Measurements from ENCODE around the gene PACC1.
"Not testable (repeated sequence)": the region's sequence is repeated elsewhere in the genome, so short reads cannot be mapped to it uniquely, and the experiment has no call there.

The PACC1 gene

GRCh38 chr1:212344905-212345304, 69.8 kb downstream of the PACC1 start:
- Histone ChIP-seq H3K27me3 (ENCODE audit: control insufficient read depth in 2 of 2, insufficient read depth in 2 of 2, low read length in 2 of 2) (no peaks in the 10 kb centered on the region), H3K36me3 (ENCODE audit: control insufficient read depth in 2 of 2, insufficient read depth in 2 of 2, low read length in 2 of 2) (peaks cover 40 to 57% of the 10 kb centered on the region in 2 donors), H3K9ac (ENCODE audit: low read depth in 1 of 2, low read length in 2 of 2) (no peak overlapping the region), H3K9me3 (ENCODE audit: control insufficient read depth in 2 of 2, low read length in 2 of 2) (no peaks in the 10 kb centered on the region), H3K4me1 (ENCODE audit: control insufficient read depth in 2 of 2, insufficient read depth in 2 of 2, low read length in 2 of 2) (no peaks in the 10 kb centered on the region), H3K4me3 (ENCODE audit: low read length in 2 of 2) (no peak overlapping the region), H3K27ac (ENCODE audit: low read depth in 2 of 2, low read length in 2 of 2) (no peak overlapping the region)

DNA sequence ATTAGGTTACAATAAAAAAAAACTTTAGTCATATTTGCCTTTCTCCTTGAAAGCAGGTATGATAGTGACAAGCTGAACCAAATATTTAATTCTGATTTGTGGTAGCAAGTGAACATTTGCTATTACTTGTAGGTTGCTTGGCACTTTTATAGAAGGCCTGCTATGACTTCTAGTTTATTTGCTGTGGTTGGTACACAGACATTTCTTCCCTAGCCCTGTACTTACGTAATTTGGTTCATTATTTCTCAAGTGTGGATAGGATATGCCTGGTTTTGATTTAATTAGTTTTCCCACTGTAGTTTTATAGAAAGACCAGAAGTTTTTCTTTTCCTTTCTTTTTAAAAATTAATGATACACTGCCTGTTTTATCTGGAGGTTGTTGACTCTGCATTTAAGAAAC, 73.6 kb downstream of the PACC1 start:
- Histone ChIP-seq H3K9ac (ENCODE audit: low read depth in 1 of 2, low read length in 2 of 2) (no peak overlapping the region), H3K4me3 (ENCODE audit: low read length in 2 of 2) (no peak overlapping the region), H3K27me3 (ENCODE audit: control insufficient read depth in 2 of 2, insufficient read depth in 2 of 2, low read length in 2 of 2) (no peaks in the 10 kb centered on the region), H3K27ac (ENCODE audit: low read depth in 2 of 2, low read length in 2 of 2) (no peak overlapping the region), H3K4me1 (ENCODE audit: control insufficient read depth in 2 of 2, insufficient read depth in 2 of 2, low read length in 2 of 2) (no peaks in the 10 kb centered on the region), H3K9me3 (ENCODE audit: control insufficient read depth in 2 of 2, low read length in 2 of 2) (no peaks in the 10 kb centered on the region), H3K36me3 (ENCODE audit: control insufficient read depth in 2 of 2, insufficient read depth in 2 of 2, low read length in 2 of 2) (peaks cover 22 to 40% of the 10 kb centered on the region in 2 donors)

DNA sequence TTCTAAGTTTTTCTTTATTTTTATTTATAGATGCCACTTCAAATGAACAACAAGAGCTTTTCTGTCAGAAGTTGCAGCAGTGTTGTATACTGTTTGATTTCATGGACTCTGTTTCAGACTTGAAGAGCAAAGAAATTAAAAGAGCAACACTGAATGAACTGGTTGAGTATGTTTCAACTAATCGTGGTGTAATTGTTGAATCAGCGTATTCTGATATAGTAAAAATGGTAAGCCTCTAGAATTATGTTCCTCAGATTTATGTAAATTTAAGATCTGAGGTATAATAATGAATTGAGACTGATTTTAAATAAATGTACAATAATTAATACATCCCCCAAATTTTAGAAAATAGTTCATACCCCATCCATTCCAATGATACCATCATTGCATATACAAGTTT, 85.6 kb downstream of the PACC1 start:
- Histone ChIP-seq H3K27ac (ENCODE audit: low read depth in 2 of 2, low read length in 2 of 2) (no peak overlapping the region), H3K9me3 (ENCODE audit: control insufficient read depth in 2 of 2, low read length in 2 of 2) (no peaks in the 10 kb centered on the region), H3K36me3 (ENCODE audit: control insufficient read depth in 2 of 2, insufficient read depth in 2 of 2, low read length in 2 of 2) (peaks cover 7 to 13% of the 10 kb centered on the region in 2 donors), H3K9ac (ENCODE audit: low read depth in 1 of 2, low read length in 2 of 2) (no peak overlapping the region), H3K4me3 (ENCODE audit: low read length in 2 of 2) (no peak overlapping the region), H3K4me1 (ENCODE audit: control insufficient read depth in 2 of 2, insufficient read depth in 2 of 2, low read length in 2 of 2) (no peaks in the 10 kb centered on the region), H3K27me3 (ENCODE audit: control insufficient read depth in 2 of 2, insufficient read depth in 2 of 2, low read length in 2 of 2) (no peaks in the 10 kb centered on the region)

DNA sequence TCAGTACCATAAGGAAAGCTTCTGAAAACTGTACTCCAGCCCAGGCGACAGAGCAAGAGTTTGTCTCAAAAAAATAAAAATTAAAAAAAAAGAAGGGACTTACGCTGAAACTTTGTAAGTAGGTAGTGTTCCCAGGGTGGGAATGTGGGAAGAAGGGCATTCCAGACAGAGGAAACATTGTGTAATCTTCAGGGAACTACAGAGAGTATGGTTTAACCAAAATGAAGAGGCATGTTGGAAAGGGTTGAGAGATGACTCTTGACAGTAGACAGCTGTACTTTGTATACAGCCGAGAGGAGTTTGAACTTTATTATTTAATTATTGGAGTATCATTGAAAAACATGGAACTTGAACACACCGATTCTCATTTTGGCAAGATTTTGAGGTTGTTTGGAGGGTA, 86.4 kb downstream of the PACC1 start:
- Histone ChIP-seq H3K9me3 (ENCODE audit: control insufficient read depth in 2 of 2, low read length in 2 of 2) (no peaks in the 10 kb centered on the region), H3K36me3 (ENCODE audit: control insufficient read depth in 2 of 2, insufficient read depth in 2 of 2, low read length in 2 of 2) (peaks cover 2 to 7% of the 10 kb centered on the region in 2 donors), H3K27ac (ENCODE audit: low read depth in 2 of 2, low read length in 2 of 2) (no peak overlapping the region), H3K4me3 (ENCODE audit: low read length in 2 of 2) (no peak overlapping the region), H3K27me3 (ENCODE audit: control insufficient read depth in 2 of 2, insufficient read depth in 2 of 2, low read length in 2 of 2) (no peaks in the 10 kb centered on the region), H3K9ac (ENCODE audit: low read depth in 1 of 2, low read length in 2 of 2) (no peak overlapping the region), H3K4me1 (ENCODE audit: control insufficient read depth in 2 of 2, insufficient read depth in 2 of 2, low read length in 2 of 2) (no peaks in the 10 kb centered on the region)

DNA sequence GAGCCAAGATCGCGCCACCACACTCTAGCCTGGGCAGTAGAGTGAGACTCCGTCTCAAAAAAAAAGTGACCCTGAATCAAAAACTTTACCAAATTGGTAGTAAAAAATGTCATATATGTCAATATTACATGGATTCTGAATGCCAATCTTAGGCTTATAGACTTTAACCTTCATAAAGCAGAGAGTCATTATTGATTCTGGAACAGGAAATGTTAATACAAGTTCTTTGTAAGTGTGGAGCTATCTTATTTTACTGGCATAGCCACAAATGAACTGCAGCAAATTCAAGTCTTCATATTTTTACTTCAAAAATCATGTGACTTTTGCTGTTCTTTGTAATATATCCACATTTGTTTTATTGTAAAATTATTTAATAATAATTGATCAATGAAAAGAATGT, 88.1 kb downstream of the PACC1 start:
- no peak overlapping the region for H3K9ac ChIP-seq (ENCODE audit: low read depth in 1 of 2, low read length in 2 of 2)
- peaks cover 1 to 2% of the 10 kb centered on the region in 2 donors for H3K36me3 ChIP-seq (ENCODE audit: control insufficient read depth in 2 of 2, insufficient read depth in 2 of 2, low read length in 2 of 2)
- no peak overlapping the region for H3K4me3 ChIP-seq (ENCODE audit: low read length in 2 of 2)
- H3K27me3 ChIP-seq (ENCODE audit: control insufficient read depth in 2 of 2, insufficient read depth in 2 of 2, low read length in 2 of 2): no peaks in the 10 kb centered on the region
- no peaks in the 10 kb centered on the region for H3K4me1 ChIP-seq (ENCODE audit: control insufficient read depth in 2 of 2, insufficient read depth in 2 of 2, low read length in 2 of 2)
- H3K27ac ChIP-seq (ENCODE audit: low read depth in 2 of 2, low read length in 2 of 2): no peak overlapping the region
- no peaks in the 10 kb centered on the region for H3K9me3 ChIP-seq (ENCODE audit: control insufficient read depth in 2 of 2, low read length in 2 of 2)

DNA sequence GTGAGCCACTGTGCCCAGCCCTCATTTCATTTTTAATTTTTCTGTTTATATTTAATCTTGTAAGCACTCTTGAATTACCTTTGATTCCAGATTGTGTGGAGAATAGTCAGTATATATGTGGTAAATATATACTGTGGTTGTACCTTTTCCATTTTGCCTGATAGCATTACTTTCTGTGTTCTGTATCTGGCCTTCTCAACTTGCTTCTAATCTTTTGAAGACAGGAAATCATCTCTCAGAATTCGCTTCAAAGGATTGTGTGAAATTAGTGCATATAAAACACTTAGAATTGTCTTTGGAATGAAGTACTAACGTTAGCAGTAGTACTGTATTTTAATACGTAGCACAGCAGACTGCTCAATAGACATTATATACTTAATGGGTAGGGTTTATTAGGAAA, 91.6 kb downstream of the PACC1 start:
- H3K9me3 ChIP-seq (ENCODE audit: control insufficient read depth in 2 of 2, low read length in 2 of 2): no peaks in the 10 kb centered on the region
- no peaks in the 10 kb centered on the region for H3K36me3 ChIP-seq (ENCODE audit: control insufficient read depth in 2 of 2, insufficient read depth in 2 of 2, low read length in 2 of 2)
- H3K4me1 ChIP-seq (ENCODE audit: control insufficient read depth in 2 of 2, insufficient read depth in 2 of 2, low read length in 2 of 2): no peaks in the 10 kb centered on the region
- H3K27me3 ChIP-seq (ENCODE audit: control insufficient read depth in 2 of 2, insufficient read depth in 2 of 2, low read length in 2 of 2): no peaks in the 10 kb centered on the region
- no peak overlapping the region for H3K27ac ChIP-seq (ENCODE audit: low read depth in 2 of 2, low read length in 2 of 2)
- H3K9ac ChIP-seq (ENCODE audit: low read depth in 1 of 2, low read length in 2 of 2): no peak overlapping the region
- H3K4me3 ChIP-seq (ENCODE audit: low read length in 2 of 2): no peak overlapping the region

GRCh38 chr1:212321031-212321430, 93.7 kb downstream of the PACC1 start:
- not testable (repeated sequence) for H3K27ac ChIP-seq (ENCODE audit: low read depth in 2 of 2, low read length in 2 of 2); H3K36me3 ChIP-seq (ENCODE audit: control insufficient read depth in 2 of 2, insufficient read depth in 2 of 2, low read length in 2 of 2); H3K4me3 ChIP-seq (ENCODE audit: low read length in 2 of 2); H3K9me3 ChIP-seq (ENCODE audit: control insufficient read depth in 2 of 2, low read length in 2 of 2); H3K27me3 ChIP-seq (ENCODE audit: control insufficient read depth in 2 of 2, insufficient read depth in 2 of 2, low read length in 2 of 2); H3K4me1 ChIP-seq (ENCODE audit: control insufficient read depth in 2 of 2, insufficient read depth in 2 of 2, low read length in 2 of 2); H3K9ac ChIP-seq (ENCODE audit: low read depth in 1 of 2, low read length in 2 of 2)

GRCh38 chr1:212317916-212318315, 96.8 kb downstream of the PACC1 start:
- no peaks in the 10 kb centered on the region for H3K9me3 ChIP-seq (ENCODE audit: control insufficient read depth in 2 of 2, low read length in 2 of 2)
- H3K4me1 ChIP-seq (ENCODE audit: control insufficient read depth in 2 of 2, insufficient read depth in 2 of 2, low read length in 2 of 2): no peaks in the 10 kb centered on the region
- no peaks in the 10 kb centered on the region for H3K27me3 ChIP-seq (ENCODE audit: control insufficient read depth in 2 of 2, insufficient read depth in 2 of 2, low read length in 2 of 2)
- H3K9ac ChIP-seq (ENCODE audit: low read depth in 1 of 2, low read length in 2 of 2): no peak overlapping the region
- H3K4me3 ChIP-seq (ENCODE audit: low read length in 2 of 2): no peak overlapping the region
- H3K36me3 ChIP-seq (ENCODE audit: control insufficient read depth in 2 of 2, insufficient read depth in 2 of 2, low read length in 2 of 2): no peaks in the 10 kb centered on the region
- H3K27ac ChIP-seq (ENCODE audit: low read depth in 2 of 2, low read length in 2 of 2): no peak overlapping the region

DNA sequence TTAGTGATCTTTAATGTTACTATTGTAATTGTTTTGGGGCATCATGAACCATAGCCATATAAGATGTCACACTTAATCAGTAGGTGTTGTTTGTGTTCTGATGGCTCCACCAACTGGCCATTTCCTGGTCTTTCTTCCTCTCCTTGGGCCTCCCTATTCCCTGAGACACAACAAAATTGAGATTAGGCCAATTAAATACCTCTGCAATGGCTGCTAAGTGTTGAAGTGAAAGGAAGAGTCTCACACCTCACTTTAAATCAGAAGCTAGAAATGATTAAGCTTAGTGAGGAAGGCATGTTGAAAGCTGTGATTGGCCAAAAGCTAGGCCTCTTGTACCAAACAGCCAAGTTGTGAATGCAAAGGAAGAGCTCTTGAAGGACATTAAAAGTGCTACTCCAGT, 98.8 kb downstream of the PACC1 start:
- no peaks in the 10 kb centered on the region for H3K9me3 ChIP-seq (ENCODE audit: control insufficient read depth in 2 of 2, low read length in 2 of 2)
- H3K36me3 ChIP-seq (ENCODE audit: control insufficient read depth in 2 of 2, insufficient read depth in 2 of 2, low read length in 2 of 2): no peaks in the 10 kb centered on the region
- no peak overlapping the region for H3K27ac ChIP-seq (ENCODE audit: low read depth in 2 of 2, low read length in 2 of 2)
- H3K4me1 ChIP-seq (ENCODE audit: control insufficient read depth in 2 of 2, insufficient read depth in 2 of 2, low read length in 2 of 2): no peaks in the 10 kb centered on the region
- no peak overlapping the region for H3K4me3 ChIP-seq (ENCODE audit: low read length in 2 of 2)
- H3K27me3 ChIP-seq (ENCODE audit: control insufficient read depth in 2 of 2, insufficient read depth in 2 of 2, low read length in 2 of 2): no peaks in the 10 kb centered on the region
- no peak overlapping the region for H3K9ac ChIP-seq (ENCODE audit: low read depth in 1 of 2, low read length in 2 of 2)

DNA sequence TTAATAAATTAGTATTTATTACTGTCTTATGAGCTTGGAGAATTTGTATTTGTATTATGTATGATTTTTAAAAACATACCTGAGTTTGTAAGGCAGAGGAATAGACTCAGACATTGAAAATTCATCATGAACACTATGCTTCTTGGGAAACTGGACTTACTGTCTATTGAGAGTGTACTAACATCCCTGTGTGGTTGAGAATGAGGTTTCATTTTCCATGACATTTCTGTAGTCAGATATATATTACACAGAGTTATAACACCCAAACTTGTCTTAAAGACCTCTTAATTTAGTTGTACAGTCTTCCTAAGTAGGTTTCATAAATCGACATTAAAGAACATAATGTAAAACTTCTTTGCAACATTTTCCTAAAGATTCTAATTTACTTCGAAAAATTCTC, 99.5 kb downstream of the PACC1 start:
- Histone ChIP-seq H3K27ac (ENCODE audit: low read depth in 2 of 2, low read length in 2 of 2) (no peak overlapping the region), H3K27me3 (ENCODE audit: control insufficient read depth in 2 of 2, insufficient read depth in 2 of 2, low read length in 2 of 2) (no peaks in the 10 kb centered on the region), H3K4me3 (ENCODE audit: low read length in 2 of 2) (no peak overlapping the region), H3K9ac (ENCODE audit: low read depth in 1 of 2, low read length in 2 of 2) (no peak overlapping the region), H3K36me3 (ENCODE audit: control insufficient read depth in 2 of 2, insufficient read depth in 2 of 2, low read length in 2 of 2) (no peaks in the 10 kb centered on the region), H3K4me1 (ENCODE audit: control insufficient read depth in 2 of 2, insufficient read depth in 2 of 2, low read length in 2 of 2) (no peaks in the 10 kb centered on the region), H3K9me3 (ENCODE audit: control insufficient read depth in 2 of 2, low read length in 2 of 2) (no peaks in the 10 kb centered on the region)

Data from mucosa of rectum (tissue), 2 donors.